HepG2 (cell line): ENCODE measurements around the gene P4HTM. TPM values are rescaled to one million over a fixed set of nuclear protein-coding genes. Genes with fewer than 3 reads are reported as not detected.
A peak's percentile ranks its signal among the peaks of the same experiment; 100 is the strongest.

Experiments
- BORCS8-MEF2B ChIP-seq: sonication (generic); formaldehyde crosslinking; IDR thresholded peaks from 2 replicates; pipeline ENCODE4 v1.8.0; 2022; ENCODE audit warnings: mild to moderate bottlenecking, missing genetic modification reagents
- RFX5 ChIP-seq: IDR thresholded peaks from 2 replicates; pipeline ENCODE4 v1.6.1; 2011; ENCODE audit warnings: low read depth, low read length, improper control_type of control experiment
- SMARCE1 ChIP-seq: fragments of 450-650 bp; IDR thresholded peaks from 2 replicates; pipeline ENCODE4 v1.6.1; 2017; ENCODE audit warnings: borderline replicate concordance
- SRSF4 ChIP-seq: fragments of 200-400 bp; formaldehyde crosslinking; IDR thresholded peaks from one replicate; pipeline ENCODE4 v1.6.1; 2018; ENCODE audit warnings: mild to moderate bottlenecking, low read depth, low read length, moderate library complexity; ENCODE audit not compliant: poor library complexity, severe bottlenecking
- ZBTB8A ChIP-seq: sonication (generic); formaldehyde crosslinking; IDR thresholded peaks from 2 replicates; pipeline ENCODE4 v1.4.0; 2020; ENCODE audit warnings: mild to moderate bottlenecking, low read depth, missing genetic modification reagents, borderline replicate concordance
- ZNF180 ChIP-seq: sonication (generic); formaldehyde crosslinking; IDR thresholded peaks from 2 replicates; pipeline ENCODE4 v1.4.0; 2020; ENCODE audit warnings: low read depth, missing genetic modification reagents, borderline replicate concordance
- ZNF282 ChIP-seq: fragments of 450-650 bp; IDR thresholded peaks from 2 replicates; pipeline ENCODE4 v1.6.1; 2018; ENCODE audit not compliant: partially characterized antibody
- polyA plus RNA-seq, 8 experiments: library from polyadenylated mRNA; depleted of rRNA in 3 of 8; stranded (reverse) in 7 of 8; unstranded in 1 of 8; fragments of >200 nt; fragmentation: Illumina TruSeq in 4 of 8; extraction: Trizol in 4 of 8; gene quantifications; 2 replicates each; pipeline versions ENCODE4 v1.2.1 to v1.2.3, GENCODE V29; 2011 to 2016; ENCODE audit warnings: low read depth in 4 of 8, missing spikeins in 1 of 8, mixed read lengths in 1 of 8; ENCODE audit not compliant: insufficient read depth in 1 of 8
- total RNA-seq, 5 experiments: library from RNA; depleted of rRNA; stranded (reverse); fragments of >200 nt; fragmentation: Illumina TruSeq; extraction: Trizol; gene quantifications; 2 replicates each; pipeline ENCODE4 v1.2.3, GENCODE V29; 2016; ENCODE audit warnings: low read depth in 1 of 5
- TF ChIP-seq, protein P1 (sequence below): IDR thresholded peaks from 2 replicates; pipeline ENCODE4 v1.6.1; 2016
- TF ChIP-seq, protein P2 (sequence below): sonication (generic); formaldehyde crosslinking; IDR thresholded peaks from 2 replicates; pipeline ENCODE4 v1.4.0; 2020; ENCODE audit warnings: missing genetic modification reagents, borderline replicate concordance
- TF ChIP-seq, protein P3 (sequence below): IDR thresholded peaks from 2 replicates; pipeline ENCODE4 v1.6.1; 2016; ENCODE audit warnings: low read depth, missing genetic modification reagents, missing compliant biosample characterization
- TF ChIP-seq, protein P4 (sequence below): IDR thresholded peaks from 2 replicates; pipeline ENCODE4 v1.6.1; 2016; ENCODE audit warnings: mild to moderate bottlenecking
- TF ChIP-seq, protein P5 (sequence below): sonication (generic); formaldehyde crosslinking; IDR thresholded peaks from 2 replicates; pipeline ENCODE4 v1.5.0; 2020; ENCODE audit warnings: mild to moderate bottlenecking, missing genetic modification reagents

P4HTM gene
- total and polyA plus RNA-seq, 2 of the 13 experiments (the other 11 are each of a cell fraction or from before 2014, with no cell fraction given): 0.01 TPM; not detected in 1

DNA sequence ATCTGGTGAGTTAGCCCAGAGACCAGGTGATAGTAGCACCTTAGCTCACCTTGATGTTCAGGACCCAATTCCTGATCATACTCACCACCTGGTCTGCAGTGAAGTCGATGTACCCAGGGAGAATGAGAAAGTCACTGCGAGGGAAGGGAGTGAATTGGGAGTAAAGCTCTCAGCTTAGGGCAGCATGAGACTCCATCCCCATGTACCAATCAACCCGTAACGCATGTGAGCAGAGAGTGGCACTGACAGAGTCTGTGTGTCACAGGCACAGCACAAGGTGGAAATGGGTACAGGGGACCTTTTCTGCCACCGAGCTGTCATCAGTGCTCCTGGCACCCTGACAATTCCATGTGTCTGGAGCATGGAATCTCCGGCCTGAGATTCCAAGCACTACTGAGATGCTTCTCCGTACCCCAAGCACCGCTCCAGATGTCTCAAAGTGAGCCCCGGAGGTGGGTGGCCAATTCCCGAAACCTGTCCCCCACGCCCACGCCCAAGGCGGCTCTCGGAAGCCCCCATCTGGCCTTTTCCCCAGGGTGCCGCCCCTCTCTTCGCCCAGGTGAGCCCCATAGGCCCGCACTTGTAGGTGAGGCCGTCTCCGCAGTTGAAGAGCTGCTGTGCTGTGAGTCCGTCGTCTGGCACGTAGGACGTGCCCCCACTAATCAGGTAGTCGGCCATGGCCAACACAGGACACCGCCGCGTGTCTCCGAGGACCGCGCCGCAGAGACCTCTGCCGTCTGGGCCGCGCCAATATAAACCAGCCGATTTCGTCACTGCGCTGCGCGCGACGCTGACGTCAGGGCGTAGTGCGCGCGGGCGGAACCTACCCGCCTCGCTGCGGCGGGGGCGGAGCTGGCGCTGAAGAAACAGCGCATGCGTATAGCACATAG, 38.9 kb downstream of the P4HTM start, which contains the start of gene IMPDH2 (continued):
- TF ChIP-seq, protein P1, sequence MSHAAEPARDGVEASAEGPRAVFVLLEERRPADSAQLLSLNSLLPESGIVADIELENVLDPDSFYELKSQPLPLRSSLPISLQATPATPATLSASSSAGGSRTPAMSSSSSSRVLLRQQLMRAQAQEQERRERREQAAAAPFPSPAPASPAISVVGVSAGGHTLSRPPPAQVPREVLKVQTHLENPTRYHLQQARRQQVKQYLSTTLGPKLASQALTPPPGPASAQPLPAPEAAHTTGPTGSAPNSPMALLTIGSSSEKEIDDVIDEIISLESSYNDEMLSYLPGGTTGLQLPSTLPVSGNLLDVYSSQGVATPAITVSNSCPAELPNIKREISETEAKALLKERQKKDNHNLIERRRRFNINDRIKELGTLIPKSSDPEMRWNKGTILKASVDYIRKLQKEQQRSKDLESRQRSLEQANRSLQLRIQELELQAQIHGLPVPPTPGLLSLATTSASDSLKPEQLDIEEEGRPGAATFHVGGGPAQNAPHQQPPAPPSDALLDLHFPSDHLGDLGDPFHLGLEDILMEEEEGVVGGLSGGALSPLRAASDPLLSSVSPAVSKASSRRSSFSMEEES (CRISPR knock-in tag): peak; percentile 62
- TF ChIP-seq ZBTB8A (CRISPR knock-in tag) (peak; percentile 75; the same call in 1 of the 2 replicates), SRSF4 (no peak), RFX5 (peak; percentile 19; the same call in 1 of the 2 replicates), ZNF180 (CRISPR knock-in tag) (peak; percentile 94), BORCS8-MEF2B (CRISPR knock-in tag) (peak; percentile 97), ZNF282 (no peak), SMARCE1 (no peak)
- TF ChIP-seq, protein P2, sequence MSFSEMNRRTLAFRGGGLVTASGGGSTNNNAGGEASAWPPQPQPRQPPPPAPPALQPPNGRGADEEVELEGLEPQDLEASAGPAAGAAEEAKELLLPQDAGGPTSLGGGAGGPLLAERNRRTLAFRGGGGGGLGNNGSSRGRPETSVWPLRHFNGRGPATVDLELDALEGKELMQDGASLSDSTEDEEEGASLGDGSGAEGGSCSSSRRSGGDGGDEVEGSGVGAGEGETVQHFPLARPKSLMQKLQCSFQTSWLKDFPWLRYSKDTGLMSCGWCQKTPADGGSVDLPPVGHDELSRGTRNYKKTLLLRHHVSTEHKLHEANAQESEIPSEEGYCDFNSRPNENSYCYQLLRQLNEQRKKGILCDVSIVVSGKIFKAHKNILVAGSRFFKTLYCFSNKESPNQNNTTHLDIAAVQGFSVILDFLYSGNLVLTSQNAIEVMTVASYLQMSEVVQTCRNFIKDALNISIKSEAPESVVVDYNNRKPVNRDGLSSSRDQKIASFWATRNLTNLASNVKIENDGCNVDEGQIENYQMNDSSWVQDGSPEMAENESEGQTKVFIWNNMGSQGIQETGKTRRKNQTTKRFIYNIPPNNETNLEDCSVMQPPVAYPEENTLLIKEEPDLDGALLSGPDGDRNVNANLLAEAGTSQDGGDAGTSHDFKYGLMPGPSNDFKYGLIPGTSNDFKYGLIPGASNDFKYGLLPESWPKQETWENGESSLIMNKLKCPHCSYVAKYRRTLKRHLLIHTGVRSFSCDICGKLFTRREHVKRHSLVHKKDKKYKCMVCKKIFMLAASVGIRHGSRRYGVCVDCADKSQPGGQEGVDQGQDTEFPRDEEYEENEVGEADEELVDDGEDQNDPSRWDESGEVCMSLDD (CRISPR knock-in tag): no peak
- TF ChIP-seq, protein P3, sequence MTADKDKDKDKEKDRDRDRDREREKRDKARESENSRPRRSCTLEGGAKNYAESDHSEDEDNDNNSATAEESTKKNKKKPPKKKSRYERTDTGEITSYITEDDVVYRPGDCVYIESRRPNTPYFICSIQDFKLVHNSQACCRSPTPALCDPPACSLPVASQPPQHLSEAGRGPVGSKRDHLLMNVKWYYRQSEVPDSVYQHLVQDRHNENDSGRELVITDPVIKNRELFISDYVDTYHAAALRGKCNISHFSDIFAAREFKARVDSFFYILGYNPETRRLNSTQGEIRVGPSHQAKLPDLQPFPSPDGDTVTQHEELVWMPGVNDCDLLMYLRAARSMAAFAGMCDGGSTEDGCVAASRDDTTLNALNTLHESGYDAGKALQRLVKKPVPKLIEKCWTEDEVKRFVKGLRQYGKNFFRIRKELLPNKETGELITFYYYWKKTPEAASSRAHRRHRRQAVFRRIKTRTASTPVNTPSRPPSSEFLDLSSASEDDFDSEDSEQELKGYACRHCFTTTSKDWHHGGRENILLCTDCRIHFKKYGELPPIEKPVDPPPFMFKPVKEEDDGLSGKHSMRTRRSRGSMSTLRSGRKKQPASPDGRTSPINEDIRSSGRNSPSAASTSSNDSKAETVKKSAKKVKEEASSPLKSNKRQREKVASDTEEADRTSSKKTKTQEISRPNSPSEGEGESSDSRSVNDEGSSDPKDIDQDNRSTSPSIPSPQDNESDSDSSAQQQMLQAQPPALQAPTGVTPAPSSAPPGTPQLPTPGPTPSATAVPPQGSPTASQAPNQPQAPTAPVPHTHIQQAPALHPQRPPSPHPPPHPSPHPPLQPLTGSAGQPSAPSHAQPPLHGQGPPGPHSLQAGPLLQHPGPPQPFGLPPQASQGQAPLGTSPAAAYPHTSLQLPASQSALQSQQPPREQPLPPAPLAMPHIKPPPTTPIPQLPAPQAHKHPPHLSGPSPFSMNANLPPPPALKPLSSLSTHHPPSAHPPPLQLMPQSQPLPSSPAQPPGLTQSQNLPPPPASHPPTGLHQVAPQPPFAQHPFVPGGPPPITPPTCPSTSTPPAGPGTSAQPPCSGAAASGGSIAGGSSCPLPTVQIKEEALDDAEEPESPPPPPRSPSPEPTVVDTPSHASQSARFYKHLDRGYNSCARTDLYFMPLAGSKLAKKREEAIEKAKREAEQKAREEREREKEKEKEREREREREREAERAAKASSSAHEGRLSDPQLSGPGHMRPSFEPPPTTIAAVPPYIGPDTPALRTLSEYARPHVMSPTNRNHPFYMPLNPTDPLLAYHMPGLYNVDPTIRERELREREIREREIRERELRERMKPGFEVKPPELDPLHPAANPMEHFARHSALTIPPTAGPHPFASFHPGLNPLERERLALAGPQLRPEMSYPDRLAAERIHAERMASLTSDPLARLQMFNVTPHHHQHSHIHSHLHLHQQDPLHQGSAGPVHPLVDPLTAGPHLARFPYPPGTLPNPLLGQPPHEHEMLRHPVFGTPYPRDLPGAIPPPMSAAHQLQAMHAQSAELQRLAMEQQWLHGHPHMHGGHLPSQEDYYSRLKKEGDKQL: peak; percentile 54; the same call in 1 of the 2 replicates
- TF ChIP-seq, protein P4, sequence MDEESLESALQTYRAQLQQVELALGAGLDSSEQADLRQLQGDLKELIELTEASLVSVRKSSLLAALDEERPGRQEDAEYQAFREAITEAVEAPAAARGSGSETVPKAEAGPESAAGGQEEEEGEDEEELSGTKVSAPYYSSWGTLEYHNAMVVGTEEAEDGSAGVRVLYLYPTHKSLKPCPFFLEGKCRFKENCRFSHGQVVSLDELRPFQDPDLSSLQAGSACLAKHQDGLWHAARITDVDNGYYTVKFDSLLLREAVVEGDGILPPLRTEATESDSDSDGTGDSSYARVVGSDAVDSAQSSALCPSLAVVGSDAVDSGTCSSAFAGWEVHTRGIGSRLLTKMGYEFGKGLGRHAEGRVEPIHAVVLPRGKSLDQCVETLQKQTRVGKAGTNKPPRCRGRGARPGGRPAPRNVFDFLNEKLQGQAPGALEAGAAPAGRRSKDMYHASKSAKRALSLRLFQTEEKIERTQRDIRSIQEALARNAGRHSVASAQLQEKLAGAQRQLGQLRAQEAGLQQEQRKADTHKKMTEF (CRISPR knock-in tag): peak; percentile 95
- TF ChIP-seq, protein P5, sequence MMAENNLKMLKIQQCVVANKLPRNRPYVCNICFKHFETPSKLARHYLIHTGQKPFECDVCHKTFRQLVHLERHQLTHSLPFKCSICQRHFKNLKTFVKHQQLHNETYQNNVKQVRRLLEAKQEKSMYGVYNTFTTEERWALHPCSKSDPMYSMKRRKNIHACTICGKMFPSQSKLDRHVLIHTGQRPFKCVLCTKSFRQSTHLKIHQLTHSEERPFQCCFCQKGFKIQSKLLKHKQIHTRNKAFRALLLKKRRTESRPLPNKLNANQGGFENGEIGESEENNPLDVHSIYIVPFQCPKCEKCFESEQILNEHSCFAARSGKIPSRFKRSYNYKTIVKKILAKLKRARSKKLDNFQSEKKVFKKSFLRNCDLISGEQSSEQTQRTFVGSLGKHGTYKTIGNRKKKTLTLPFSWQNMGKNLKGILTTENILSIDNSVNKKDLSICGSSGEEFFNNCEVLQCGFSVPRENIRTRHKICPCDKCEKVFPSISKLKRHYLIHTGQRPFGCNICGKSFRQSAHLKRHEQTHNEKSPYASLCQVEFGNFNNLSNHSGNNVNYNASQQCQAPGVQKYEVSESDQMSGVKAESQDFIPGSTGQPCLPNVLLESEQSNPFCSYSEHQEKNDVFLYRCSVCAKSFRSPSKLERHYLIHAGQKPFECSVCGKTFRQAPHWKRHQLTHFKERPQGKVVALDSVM: 0 out of 2 replicates have a peak, but pooled peaks have one; percentile 20
